Gastroesophageal sphincter (tissue), 4 donors: Measurements from ENCODE around the gene L3MBTL3. TPM values are rescaled to one million over a fixed set of nuclear protein-coding genes. Genes with fewer than 3 reads are reported as not detected.
A peak's percentile ranks its signal among the peaks of the same experiment; 100 is the strongest.

Experiments
- ATAC-seq: fragments of 150-250 bp; one replicate; pipeline ENCODE4 v1.9.1; 2016; ENCODE audit warnings: mild to moderate bottlenecking, moderate library complexity
- H3K27ac ChIP-seq, 4 donors: fragments of 200-600 bp; sonication (generic) in 3 of 4; 1 replicate in 3 of 4; 2 replicates in 1 of 4; pipeline ENCODE4 v1.5.1; 2016 to 2019
- H3K27me3 ChIP-seq: fragments of 200-600 bp; sonication (generic); one replicate; pipeline ENCODE4 v1.5.1; 2019
- H3K36me3 ChIP-seq, 2 donors: fragments of 200-600 bp; sonication (generic); one replicate each; pipeline ENCODE4 v1.5.1; 2019; ENCODE audit warnings: control low read depth in 1 of 2
- H3K4me1 ChIP-seq, 3 donors: fragments of 200-600 bp; sonication (generic); 1 replicate in 2 of 3; 2 replicates in 1 of 3; pipeline ENCODE4 v1.5.1; 2016 to 2019; ENCODE audit warnings: control low read depth in 2 of 3
- H3K4me3 ChIP-seq, 2 donors: fragments of 200-600 bp; sonication (generic); one replicate each; pipeline ENCODE4 v1.5.1; 2019; ENCODE audit warnings: mild to moderate bottlenecking in 1 of 2, moderate library complexity in 1 of 2
- H3K9me3 ChIP-seq, 3 donors: fragments of 200-600 bp; sonication (generic); one replicate each; pipeline ENCODE4 v1.5.1; 2017 to 2019; ENCODE audit warnings: control low read depth in 2 of 3
- EP300 ChIP-seq: sonication (generic); formaldehyde crosslinking; IDR thresholded peaks from one replicate; pipeline ENCODE4 v1.6.1; 2017; ENCODE audit warnings: antibody characterized with exemption, mild to moderate bottlenecking
- POLR2A ChIP-seq, 2 donors: fragments of 450-650 bp; IDR thresholded peaks; one replicate each; pipeline ENCODE4 v1.6.1; 2017; ENCODE audit warnings: antibody characterized with exemption in 2 of 2, mild to moderate bottlenecking in 2 of 2, moderate library complexity in 1 of 2
- POLR2AphosphoS5 ChIP-seq: sonication (generic); formaldehyde crosslinking; IDR thresholded peaks from one replicate; pipeline ENCODE4 v1.6.1; 2017; ENCODE audit warnings: antibody characterized with exemption
- WGBS, 2 donors: methylation state at CpG; one replicate each; pipeline ENCODE4 v1.1.5; 2018; ENCODE audit warnings: low coverage in 1 of 2; 5-methylcytosine and 5-hydroxymethylcytosine counted together
- total RNA-seq, 4 donors: library from RNA; depleted of rRNA; stranded (reverse); fragments of >200 nt; gene quantifications; one replicate each; pipeline ENCODE4 v1.1.0, GENCODE V29; 2016
- TF ChIP-seq, protein P1 (sequence below), 4 experiments: fragments of 200-600 bp in 2 of 4; fragments of 450-650 bp in 2 of 4; sonication (generic) in 1 of 4; IDR thresholded peaks; one replicate each; pipeline ENCODE4 v1.5.1; 2017 to 2019; ENCODE audit warnings: antibody characterized with exemption in 4 of 4, mild to moderate bottlenecking in 2 of 4, moderate library complexity in 2 of 4

The L3MBTL3 gene
- total RNA-seq, 4 donors from 2014 or later: 3.6 to 6.3 (median 4.8) TPM

DNA sequence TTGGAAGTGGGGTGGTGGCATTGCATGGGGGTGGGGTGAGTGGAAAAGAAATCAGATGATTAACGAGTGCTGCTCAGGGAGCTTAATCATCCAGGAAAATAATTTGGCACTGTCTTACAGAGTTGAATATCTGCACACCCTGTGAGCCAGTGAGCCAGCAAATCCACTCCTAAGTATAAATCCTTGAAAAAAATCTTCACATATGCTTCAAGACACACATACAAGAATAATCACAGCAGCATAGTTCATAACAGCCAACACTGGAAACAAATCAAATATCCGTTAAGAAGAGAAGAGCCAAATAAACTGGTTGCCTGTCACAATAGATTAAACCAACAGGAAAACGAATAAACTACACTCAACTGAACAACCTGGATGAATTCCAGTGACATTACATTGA lies 141.6 kb downstream of the L3MBTL3 start:
- Histone ChIP-seq H3K4me1 (no peaks in the 10 kb centered on the region), H3K4me3 (no peak overlapping the region), H3K36me3 (no peaks in the 10 kb centered on the region), H3K9me3 (peaks cover 0 to 12% (median 0%) of the 10 kb centered on the region in 3 donors), H3K27ac (no peak overlapping the region), H3K27me3 (no peaks in the 10 kb centered on the region)
- 13 to 15% methylated on average over 3 of the region's 3 CpGs for WGBS, 2 donors
- TF ChIP-seq, protein P1, sequence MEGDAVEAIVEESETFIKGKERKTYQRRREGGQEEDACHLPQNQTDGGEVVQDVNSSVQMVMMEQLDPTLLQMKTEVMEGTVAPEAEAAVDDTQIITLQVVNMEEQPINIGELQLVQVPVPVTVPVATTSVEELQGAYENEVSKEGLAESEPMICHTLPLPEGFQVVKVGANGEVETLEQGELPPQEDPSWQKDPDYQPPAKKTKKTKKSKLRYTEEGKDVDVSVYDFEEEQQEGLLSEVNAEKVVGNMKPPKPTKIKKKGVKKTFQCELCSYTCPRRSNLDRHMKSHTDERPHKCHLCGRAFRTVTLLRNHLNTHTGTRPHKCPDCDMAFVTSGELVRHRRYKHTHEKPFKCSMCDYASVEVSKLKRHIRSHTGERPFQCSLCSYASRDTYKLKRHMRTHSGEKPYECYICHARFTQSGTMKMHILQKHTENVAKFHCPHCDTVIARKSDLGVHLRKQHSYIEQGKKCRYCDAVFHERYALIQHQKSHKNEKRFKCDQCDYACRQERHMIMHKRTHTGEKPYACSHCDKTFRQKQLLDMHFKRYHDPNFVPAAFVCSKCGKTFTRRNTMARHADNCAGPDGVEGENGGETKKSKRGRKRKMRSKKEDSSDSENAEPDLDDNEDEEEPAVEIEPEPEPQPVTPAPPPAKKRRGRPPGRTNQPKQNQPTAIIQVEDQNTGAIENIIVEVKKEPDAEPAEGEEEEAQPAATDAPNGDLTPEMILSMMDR (IDR thresholded peaks at IDR 0.05): no peak
- no peak for ATAC-seq

DNA sequence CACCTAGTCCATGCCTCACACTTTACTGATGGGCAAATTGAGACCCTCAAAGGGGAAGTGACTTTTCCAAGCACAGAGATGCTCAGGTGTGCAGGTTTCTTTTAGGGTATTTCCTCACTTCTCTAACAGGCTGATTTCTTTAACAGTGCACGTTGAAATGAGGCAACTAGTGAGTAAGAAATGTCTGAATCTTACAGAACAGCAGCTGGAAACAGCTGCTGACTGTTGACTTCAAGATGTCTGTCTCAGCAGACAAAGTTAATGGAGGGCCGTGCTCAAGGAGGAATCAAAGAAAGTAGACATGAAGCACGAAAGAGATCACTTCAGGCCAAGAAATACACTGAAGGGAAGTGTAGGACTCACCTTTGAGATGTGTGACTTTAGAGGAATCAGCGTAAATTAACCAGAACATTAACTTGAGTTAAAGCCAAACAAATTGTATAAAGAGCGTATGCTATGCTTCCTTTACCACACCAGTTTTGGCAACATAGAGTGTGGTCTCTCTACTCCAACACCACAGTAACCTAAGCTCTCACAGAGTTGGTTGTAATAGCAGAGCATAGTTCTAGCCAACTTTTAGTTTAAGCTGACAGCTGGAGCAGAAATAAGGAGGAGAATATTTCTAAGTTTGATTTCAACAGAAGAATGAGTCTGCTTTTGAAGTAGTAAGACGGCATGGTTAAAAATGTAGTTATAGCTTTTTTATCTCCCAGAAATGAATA lies 143.5 kb downstream of the L3MBTL3 start:
- Histone ChIP-seq H3K27ac (no peak overlapping the region), H3K9me3 (peaks cover 0 to 12% (median 0%) of the 10 kb centered on the region in 3 donors), H3K27me3 (no peaks in the 10 kb centered on the region), H3K4me1 (no peaks in the 10 kb centered on the region), H3K36me3 (no peaks in the 10 kb centered on the region), H3K4me3 (no peak overlapping the region)
- WGBS, 2 donors: 14 to 22% methylated on average over 6 of the region's 6 CpGs
- ATAC-seq: peak; percentile 43
- no peak for TF ChIP-seq POLR2AphosphoS5
- no peak for TF ChIP-seq EP300
- TF ChIP-seq, protein P1 (IDR thresholded peaks at IDR 0.05): no peak
- TF ChIP-seq POLR2A (IDR thresholded peaks at IDR 0.05): no peak

DNA sequence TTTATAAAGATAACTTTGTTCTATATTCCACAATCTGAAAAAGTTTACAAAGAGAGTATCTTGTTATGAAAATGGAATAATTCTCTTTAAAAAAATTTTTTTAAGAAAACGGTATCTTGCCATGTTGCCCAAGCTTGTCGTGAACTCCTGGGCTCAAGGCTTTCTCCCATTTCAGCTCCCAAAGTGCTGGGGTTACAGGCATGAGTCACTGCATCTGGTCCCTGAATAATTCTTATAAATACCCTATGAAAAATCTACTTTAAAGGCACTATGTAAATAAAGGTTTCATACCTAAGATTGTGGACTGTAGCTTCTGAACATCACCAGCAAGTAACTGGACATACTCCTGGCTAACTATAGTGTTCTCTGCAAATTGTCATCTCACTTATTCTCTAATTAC lies 144.0 kb downstream of the L3MBTL3 start:
- no peak for ATAC-seq
- Histone ChIP-seq H3K36me3 (no peaks in the 10 kb centered on the region), H3K4me3 (no peak overlapping the region), H3K4me1 (no peaks in the 10 kb centered on the region), H3K27me3 (no peaks in the 10 kb centered on the region), H3K9me3 (peaks cover 0 to 12% (median 0%) of the 10 kb centered on the region in 3 donors), H3K27ac (no peak overlapping the region)
- TF ChIP-seq, protein P1 (IDR thresholded peaks at IDR 0.05): no peak
- TF ChIP-seq EP300 (no peak), POLR2A (IDR thresholded peaks at IDR 0.05) (no peak), POLR2AphosphoS5 (no peak)
- 52 to 86% methylated on average over 2 of the region's 2 CpGs for WGBS, 2 donors

DNA sequence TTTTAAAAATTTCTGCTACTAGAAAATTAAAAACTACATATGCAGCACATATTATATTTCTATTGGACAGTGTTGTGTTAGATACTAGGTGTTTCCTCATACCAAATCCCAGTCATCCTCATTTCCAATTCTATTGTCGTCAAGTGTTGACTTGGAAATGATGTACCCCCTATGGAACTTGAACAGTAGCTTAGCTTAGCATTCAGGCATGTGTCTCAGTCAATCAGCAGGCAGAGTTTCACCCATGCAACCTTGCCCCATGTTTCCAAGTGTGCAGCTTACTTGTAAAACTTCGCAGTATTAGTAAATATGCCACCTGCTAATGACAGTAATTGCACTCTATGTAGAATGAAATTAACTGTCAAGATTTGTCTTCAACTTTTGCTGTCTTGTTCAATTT lies 144.9 kb downstream of the L3MBTL3 start:
- ATAC-seq: no peak
- Histone ChIP-seq H3K4me1 (no peaks in the 10 kb centered on the region), H3K9me3 (peaks cover 0 to 12% (median 0%) of the 10 kb centered on the region in 3 donors), H3K4me3 (no peak overlapping the region), H3K36me3 (no peaks in the 10 kb centered on the region), H3K27me3 (no peaks in the 10 kb centered on the region), H3K27ac (no peak overlapping the region)
- TF ChIP-seq POLR2AphosphoS5 (no peak), POLR2A (IDR thresholded peaks at IDR 0.05) (no peak), EP300 (no peak)
- TF ChIP-seq, protein P1 (IDR thresholded peaks at IDR 0.05): no peak
- 71 to 87% methylated on average over 2 of the region's 2 CpGs for WGBS, 2 donors

DNA sequence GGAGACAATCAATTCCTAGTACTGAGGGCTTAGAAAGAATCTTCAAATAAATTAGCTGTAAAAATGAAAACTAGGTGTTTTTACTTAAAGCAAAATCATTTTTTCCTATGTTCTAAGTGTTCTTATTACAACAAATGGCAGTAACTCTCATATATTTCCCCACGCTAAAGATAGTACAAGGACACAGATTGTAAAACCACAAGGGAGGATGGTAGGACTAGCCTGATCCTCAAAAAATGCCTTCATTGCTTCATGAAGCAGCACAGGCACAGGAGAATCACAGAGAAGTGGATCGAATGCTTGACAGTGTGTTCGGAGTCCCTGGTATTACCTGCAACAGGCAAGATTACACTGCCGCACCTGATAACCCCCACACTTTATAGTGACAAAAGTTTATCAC lies 145.9 kb downstream of the L3MBTL3 start:
- H3K27ac ChIP-seq: no peak overlapping the region
- WGBS, 2 donors: 0 to 68% methylated on average over 1 to 4 of the region's 4 CpGs
- H3K27me3 ChIP-seq: no peaks in the 10 kb centered on the region
- TF ChIP-seq POLR2AphosphoS5 (no peak), POLR2A (IDR thresholded peaks at IDR 0.05) (no peak)
- TF ChIP-seq, protein P1 (IDR thresholded peaks at IDR 0.05): no peak
- no peak overlapping the region for H3K4me3 ChIP-seq
- H3K9me3 ChIP-seq: peaks cover 0 to 3% (median 0%) of the 10 kb centered on the region in 3 donors
- H3K4me1 ChIP-seq: no peaks in the 10 kb centered on the region
- ATAC-seq: no peak
- no peaks in the 10 kb centered on the region for H3K36me3 ChIP-seq
